Mesodermal cell (in vitro differentiated cells): ENCODE data around the gene DDX18.
A peak's percentile ranks its signal among the peaks of the same experiment; 100 is the strongest.
"Not testable (repeated sequence)": the region's sequence is repeated elsewhere in the genome, so short reads cannot be mapped to it uniquely, and the experiment has no call there.

Experiments
- H3K27ac ChIP-seq: 2 replicates; pipeline ENCODE4 v1.7.0; 2013; ENCODE audit warnings: mild to moderate bottlenecking, low read depth, low read length, moderate library complexity; ENCODE audit not compliant: severe bottlenecking
- H3K36me3 ChIP-seq: 2 replicates; pipeline ENCODE4 v1.7.1; 2013; ENCODE audit warnings: mild to moderate bottlenecking, low read length, moderate library complexity; ENCODE audit not compliant: control insufficient read depth, insufficient read depth
- H3K4me1 ChIP-seq: one replicate; pipeline ENCODE4 v1.7.1; 2013; ENCODE audit warnings: mild to moderate bottlenecking, low read length; ENCODE audit not compliant: insufficient read depth, control insufficient read depth, poor library complexity, severe bottlenecking
- H3K4me3 ChIP-seq: 2 replicates; pipeline ENCODE4 v1.7.0; 2013; ENCODE audit warnings: low read length, control low read depth, mild to moderate bottlenecking; ENCODE audit not compliant: insufficient read depth, poor library complexity, severe bottlenecking; ENCODE audit errors: extremely low read depth
- H3K9me3 ChIP-seq: 2 replicates; pipeline ENCODE4 v1.7.1; 2013; ENCODE audit warnings: mild to moderate bottlenecking, low read length, moderate library complexity; ENCODE audit not compliant: control insufficient read depth
- WGBS, 2 experiments: methylation state at CpG; one replicate each; pipeline ENCODE4 v1.1.5; 2013; ENCODE audit warnings: missing lambda C conversion rate in 2 of 2; ENCODE audit not compliant: insufficient coverage in 2 of 2; 5-methylcytosine and 5-hydroxymethylcytosine counted together

Gene DDX18

GRCh38 chr2:117803644-117804325 lies 10.7 kb upstream of the DDX18 start:
- not testable (repeated sequence) for H3K4me1 ChIP-seq, H3K27ac ChIP-seq, H3K36me3 ChIP-seq, H3K9me3 ChIP-seq
- WGBS, 2 experiments = 4 to 18% methylated on average over 14 of the region's 35 CpGs
- H3K4me3 ChIP-seq = peak overlapping the region; percentile 29

DNA sequence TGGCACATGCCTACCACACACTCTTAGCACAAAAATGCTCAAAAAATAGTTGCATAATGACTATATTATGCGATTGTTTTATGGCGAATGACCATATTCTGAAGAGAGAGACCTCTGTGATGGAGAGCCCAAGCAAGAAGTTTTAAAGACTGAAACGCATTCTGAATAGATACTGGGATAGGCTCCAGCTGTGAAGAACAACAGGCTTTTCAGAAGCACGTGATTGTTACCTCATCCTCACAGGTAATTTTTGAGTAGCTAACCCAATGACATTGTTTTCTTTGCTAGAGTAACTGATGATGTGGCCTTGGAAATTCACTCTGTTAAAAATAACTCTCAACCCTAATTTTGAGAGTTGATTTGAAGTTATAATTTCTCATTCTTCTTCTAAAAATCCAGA lies 2.0 kb upstream of the DDX18 start:
- H3K4me3 ChIP-seq = no peak overlapping the region
- WGBS, 2 experiments = 33 to 100% methylated on average over 1 of the region's 4 CpGs
- peaks cover 8% of the 10 kb centered on the region for H3K36me3 ChIP-seq
- H3K9me3 ChIP-seq = no peaks in the 10 kb centered on the region
- no peak overlapping the region for H3K27ac ChIP-seq
- peaks cover 8% of the 10 kb centered on the region for H3K4me1 ChIP-seq

- WGBS, 2 experiments = no CpG with 5 or more reads among the region's 3 CpGs
- H3K27ac ChIP-seq = no peak overlapping the region
- peaks cover 40% of the 10 kb centered on the region for H3K36me3 ChIP-seq
Observed at GRCh38 chr2:117815946-117816345, 1.5 kb downstream of the DDX18 start.

DNA sequence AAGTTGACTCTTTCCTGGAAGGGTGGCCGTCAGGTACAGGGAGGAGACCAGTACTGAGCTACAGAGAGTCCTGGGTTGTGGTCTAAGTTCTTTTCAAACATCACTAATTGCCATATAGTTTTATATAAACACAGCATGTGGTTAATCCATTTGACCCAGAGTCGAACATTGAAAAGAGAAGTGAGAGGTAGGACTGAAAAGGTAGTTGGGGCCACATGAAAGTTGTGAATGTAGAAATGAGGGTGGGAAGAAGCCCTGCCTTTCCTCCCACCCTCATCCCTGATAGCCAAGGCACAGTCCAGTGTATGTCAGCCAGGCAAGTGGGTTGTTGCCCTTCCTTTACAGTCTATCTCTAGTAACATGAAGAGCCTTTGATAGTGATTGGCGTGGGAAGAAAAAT lies 4.4 kb downstream of the DDX18 start:
- peaks cover 70% of the 10 kb centered on the region for H3K36me3 ChIP-seq

More at GRCh38 chr2:117815946-117816345, 1.5 kb downstream of the DDX18 start:
- Histone ChIP-seq H3K4me1 (peaks cover 8% of the 10 kb centered on the region), H3K4me3 (peak overlapping the region; percentile 90), H3K9me3 (no peaks in the 10 kb centered on the region)

GRCh38 chr2:117820444-117820843 lies 6.0 kb downstream of the DDX18 start:
- WGBS, 2 experiments = no CpG with 5 or more reads among the region's 1 CpG
- Histone ChIP-seq H3K27ac (no peak overlapping the region), H3K4me1 (peaks cover 6% of the 10 kb centered on the region), H3K4me3 (no peak overlapping the region), H3K36me3 (peaks cover 82% of the 10 kb centered on the region), H3K9me3 (no peaks in the 10 kb centered on the region)

More for the DNA sequence above, 4.4 kb downstream of the DDX18 start:
- WGBS, 2 experiments = 100% methylated on average over 1 of the region's 3 CpGs; no CpG with 5 or more reads in 1 of the 2 experiments
- Histone ChIP-seq H3K9me3 (no peaks in the 10 kb centered on the region), H3K4me3 (no peak overlapping the region), H3K4me1 (peaks cover 8% of the 10 kb centered on the region), H3K27ac (no peak overlapping the region)

GRCh38 chr2:117825437-117825836 lies 10.9 kb downstream of the DDX18 start:
- Histone ChIP-seq H3K4me3 (no peak overlapping the region), H3K9me3 (no peaks in the 10 kb centered on the region), H3K4me1 (no peaks in the 10 kb centered on the region), H3K27ac (no peak overlapping the region), H3K36me3 (peaks cover 92% of the 10 kb centered on the region)
- 85 to 93% methylated on average over 6 to 7 of the region's 8 CpGs for WGBS, 2 experiments

DNA sequence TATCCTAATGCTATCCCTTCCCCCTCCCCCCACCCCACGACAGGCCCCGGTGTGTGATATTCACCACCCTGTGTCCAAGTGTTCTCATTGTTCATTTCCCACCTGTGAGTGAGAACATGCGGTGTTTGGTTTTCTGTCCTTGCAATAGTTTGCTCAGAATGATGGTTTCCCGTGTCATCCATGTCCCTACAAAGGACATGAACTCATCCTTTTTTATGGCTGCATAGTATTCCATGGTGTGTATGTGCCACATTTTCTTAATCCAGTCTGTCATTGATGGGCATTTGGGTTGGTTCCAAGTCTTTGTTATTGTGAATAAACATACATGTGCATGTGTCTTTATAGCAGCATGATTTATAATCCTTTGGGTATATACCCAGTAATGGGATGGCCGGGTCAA lies 13.0 kb downstream of the DDX18 start:
- not testable (repeated sequence) for H3K9me3 ChIP-seq, H3K4me1 ChIP-seq, H3K4me3 ChIP-seq, H3K27ac ChIP-seq
- peaks cover 87% of the 10 kb centered on the region for H3K36me3 ChIP-seq
- 100% methylated on average over 1 of the region's 5 CpGs for WGBS, 2 experiments

- Histone ChIP-seq H3K4me1 (no peaks in the 10 kb centered on the region), H3K4me3 (no peak overlapping the region), H3K27ac (no peak overlapping the region), H3K9me3 (no peaks in the 10 kb centered on the region), H3K36me3 (peaks cover 85% of the 10 kb centered on the region)
- WGBS, 2 experiments = 90 to 100% methylated on average over 1 to 2 of the region's 2 CpGs
Observed at GRCh38 chr2:117828870-117829269, 14.4 kb downstream of the DDX18 start.

DNA sequence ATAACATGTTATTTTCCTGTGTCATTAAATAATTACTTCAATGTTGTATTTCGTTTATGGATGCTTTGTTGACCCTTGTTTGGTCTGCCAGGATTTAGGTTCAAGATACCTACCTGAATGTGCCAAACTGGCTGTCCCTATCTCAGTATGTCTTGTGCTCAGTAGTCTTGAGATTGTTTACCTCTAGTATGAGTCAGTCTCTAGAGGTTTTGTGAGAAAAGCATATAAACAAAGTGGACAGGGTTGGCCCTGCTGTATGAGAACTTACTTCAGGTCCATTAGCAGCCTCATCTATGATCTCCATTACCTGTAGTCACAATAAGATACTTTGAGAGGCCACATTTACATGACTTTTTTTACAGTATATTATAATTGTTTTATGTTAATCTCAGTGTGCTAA lies 17.8 kb downstream of the DDX18 start:
- Histone ChIP-seq H3K27ac (no peak overlapping the region), H3K4me1 (no peaks in the 10 kb centered on the region), H3K36me3 (peaks cover 57% of the 10 kb centered on the region), H3K9me3 (no peaks in the 10 kb centered on the region), H3K4me3 (no peak overlapping the region)
- no CpG with 5 or more reads among the region's 1 CpG for WGBS, 2 experiments

DNA sequence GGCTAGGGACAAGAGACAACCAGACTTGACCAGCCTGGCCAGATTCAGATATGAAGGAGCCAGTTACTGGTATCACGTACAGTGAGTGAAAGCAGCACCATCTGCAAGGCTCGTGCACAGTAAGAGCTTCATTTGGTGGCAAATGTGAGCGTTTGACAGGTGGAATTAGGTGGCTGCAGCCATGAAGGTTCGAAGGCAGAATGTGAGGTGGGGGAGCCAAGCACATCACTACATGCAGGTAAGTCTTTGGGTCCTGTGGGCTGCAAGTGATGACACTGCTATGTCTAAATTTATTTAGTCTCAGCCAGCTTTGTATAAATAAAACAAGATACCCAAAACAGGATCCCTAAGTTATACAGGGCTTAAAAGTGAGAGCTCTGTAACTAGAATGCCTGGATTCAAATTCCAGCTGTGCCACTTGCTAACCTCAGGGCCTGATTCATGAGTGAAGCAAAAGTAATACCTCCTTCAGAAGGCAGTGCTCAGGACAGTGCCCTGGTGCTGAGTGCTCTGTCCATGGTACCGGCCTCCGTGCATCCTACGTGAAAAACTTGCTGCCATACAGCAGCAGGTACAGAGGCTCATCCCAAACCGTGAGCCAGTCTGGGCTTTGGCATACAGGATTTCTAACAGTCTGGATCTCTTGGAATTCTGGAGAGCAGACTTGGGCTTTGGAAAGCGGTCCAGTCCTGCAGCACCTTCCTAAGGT lies 18.6 kb downstream of the DDX18 start:
- Histone ChIP-seq H3K9me3 (no peaks in the 10 kb centered on the region), H3K4me1 (no peaks in the 10 kb centered on the region), H3K4me3 (no peak overlapping the region), H3K27ac (no peak overlapping the region), H3K36me3 (peaks cover 52% of the 10 kb centered on the region)
- WGBS, 2 experiments = 87 to 88% methylated on average over 7 to 8 of the region's 9 CpGs

GRCh38 chr2:117833911-117834310 lies 19.4 kb downstream of the DDX18 start:
- Histone ChIP-seq H3K9me3 (no peaks in the 10 kb centered on the region), H3K4me3 (no peak overlapping the region), H3K27ac (no peak overlapping the region), H3K36me3 (peaks cover 44% of the 10 kb centered on the region), H3K4me1 (no peaks in the 10 kb centered on the region)
- WGBS, 2 experiments = 60 to 100% methylated on average over 1 to 2 of the region's 3 CpGs
